HG02763 (cell line): ENCODE data around the gene ADCY5.

Experiments
- ATAC-seq: cut with Tn5 transposase; IDR thresholded peaks from one replicate; pipeline ENCODE4 v1.9.1; 2021; ENCODE audit warnings: mild to moderate bottlenecking, moderate library complexity; ENCODE audit not compliant: unreplicated experiment

Gene ADCY5

GRCh38 chr3:123372686-123373473, 76.0 kb downstream of the ADCY5 start:
- ATAC-seq = no peak

- no peak for ATAC-seq
Measured at GRCh38 chr3:123371859-123372685, 76.8 kb downstream of the ADCY5 start.

- no peak for ATAC-seq
Measured at GRCh38 chr3:123371426-123371825, 77.5 kb downstream of the ADCY5 start.

- no peak for ATAC-seq
Measured at GRCh38 chr3:123370819-123371218, 78.1 kb downstream of the ADCY5 start.

GRCh38 chr3:123369085-123369484, 79.8 kb downstream of the ADCY5 start:
- ATAC-seq = no peak

- no peak for ATAC-seq
Measured at GRCh38 chr3:123367467-123368154, 81.3 kb downstream of the ADCY5 start.

GRCh38 chr3:123365450-123366143, 83.3 kb downstream of the ADCY5 start:
- no peak for ATAC-seq

- ATAC-seq = no peak
Measured at GRCh38 chr3:123361071-123361470, 87.8 kb downstream of the ADCY5 start.

GRCh38 chr3:123357275-123357674, 91.6 kb downstream of the ADCY5 start:
- ATAC-seq = no peak

- ATAC-seq = no peak
Measured at GRCh38 chr3:123353850-123354233, 95.0 kb downstream of the ADCY5 start.

- no peak for ATAC-seq
Measured at GRCh38 chr3:123353227-123353849, 95.6 kb downstream of the ADCY5 start.

GRCh38 chr3:123352134-123352554, 96.7 kb downstream of the ADCY5 start:
- ATAC-seq = no peak

GRCh38 chr3:123351501-123351900, 97.4 kb downstream of the ADCY5 start:
- ATAC-seq = no peak

GRCh38 chr3:123350971-123351370, 97.9 kb downstream of the ADCY5 start:
- no peak for ATAC-seq

- no peak for ATAC-seq
Measured at GRCh38 chr3:123349566-123350435, 99.1 kb downstream of the ADCY5 start.

- ATAC-seq = no peak
Measured at GRCh38 chr3:123349201-123349535, 99.7 kb downstream of the ADCY5 start.

- ATAC-seq = no peak
Measured at GRCh38 chr3:123348471-123349200, 100.3 kb downstream of the ADCY5 start.

GRCh38 chr3:123347691-123348264, 101.1 kb downstream of the ADCY5 start:
- no peak for ATAC-seq

GRCh38 chr3:123347205-123347604, 101.7 kb downstream of the ADCY5 start:
- ATAC-seq = no peak
